Amygdala (tissue), 56 donors: ENCODE data around the gene GID8.

Experiments used
- DNase-seq, 56 donors: peaks; one replicate each; lab custom pipeline; 2025; lab: John Stamatoyannopoulos, UW

GID8 gene

GRCh38 chr20:62979310-62979709 is 41.4 kb downstream of the GID8 start:
- no peak for DNase-seq

GRCh38 chr20:62979876-62980373 is 42.0 kb downstream of the GID8 start:
- DNase-seq = peak in 1 of 56 donors; percentile 0

GRCh38 chr20:62980380-62980960 is 42.5 kb downstream of the GID8 start:
- DNase-seq = no peak

- peak in 20 of 56 donors; percentile 3 to 72 (median 24) for DNase-seq
Measured at GRCh38 chr20:62980970-62981369, 43.0 kb downstream of the GID8 start.

- DNase-seq = no peak
Measured at GRCh38 chr20:62982124-62983075, 44.5 kb downstream of the GID8 start.

GRCh38 chr20:62983210-62983609 is 45.3 kb downstream of the GID8 start:
- DNase-seq = no peak

GRCh38 chr20:62984666-62985443 is 46.9 kb downstream of the GID8 start:
- peak in 31 of 56 donors; percentile 3 to 80 (median 38) for DNase-seq

- DNase-seq = no peak
Measured at GRCh38 chr20:62985444-62985778, 47.5 kb downstream of the GID8 start.

- peak in 1 of 56 donors; percentile 13 for DNase-seq
Measured at GRCh38 chr20:62986257-62986800, 48.4 kb downstream of the GID8 start.

- DNase-seq = no peak
Measured at GRCh38 chr20:62987114-62987513, 49.2 kb downstream of the GID8 start.

- no peak for DNase-seq
Measured at GRCh38 chr20:62989201-62989601, 51.3 kb downstream of the GID8 start.

GRCh38 chr20:62990306-62990825 is 52.4 kb downstream of the GID8 start:
- no peak for DNase-seq

- no peak for DNase-seq
Measured at GRCh38 chr20:62991196-62991807, 53.4 kb downstream of the GID8 start.

GRCh38 chr20:62991863-62992262 is 53.9 kb downstream of the GID8 start:
- DNase-seq = no peak

- DNase-seq = no peak
Measured at GRCh38 chr20:62993856-62994494, 56.0 kb downstream of the GID8 start.

GRCh38 chr20:62994869-62995281 is 56.9 kb downstream of the GID8 start:
- DNase-seq = no peak

GRCh38 chr20:62995481-62995880 is 57.5 kb downstream of the GID8 start:
- no peak for DNase-seq

- no peak for DNase-seq
Measured at GRCh38 chr20:62995898-62996595, 58.1 kb downstream of the GID8 start.

GRCh38 chr20:62996596-62996982 is 58.6 kb downstream of the GID8 start:
- no peak for DNase-seq
